Measurements from ENCODE around the gene CHI3L1.

- no peak for TF ChIP-seq POLR2A (IDR thresholded peaks at IDR 0.05)
- TF ChIP-seq CTCF (IDR thresholded peaks at IDR 0.05), result no peak
Measured at GRCh38 chr1:203153051-203153988, 33.2 kb downstream of the CHI3L1 start.
